Cardiac fibroblast (primary cell): Measurements from ENCODE around the gene ANTKMT.

Experiments
- DNase-seq, 2 donors: peaks; one replicate each; pipeline versions ENCODE4 v3.0.0 to v3.0.0-alpha.2; 2010; ENCODE audit warnings: low read depth in 2 of 2
- H3K4me3 ChIP-seq, 2 donors: replicated peaks in 1 of 2; 1 replicate in 1 of 2; 2 replicates in 1 of 2; pipeline ENCODE4 v1.5.1; 2011; ENCODE audit warnings: low read depth in 2 of 2, low read length in 2 of 2, mild to moderate bottlenecking in 2 of 2, moderate library complexity in 1 of 2
- CTCF ChIP-seq: IDR thresholded peaks from one replicate; pipeline ENCODE4 v1.5.1; 2011; ENCODE audit warnings: low read depth, mild to moderate bottlenecking, low read length, inconsistent platforms

ANTKMT gene

GRCh38 chr16:726188-726437 lies 5.2 kb downstream of the ANTKMT start:
- no peak for DNase-seq
- TF ChIP-seq CTCF: no peak
- H3K4me3 ChIP-seq: no peak overlapping the region

- TF ChIP-seq CTCF: no peak
- DNase-seq: peak in 1 of 2 donors; percentile 63
- peak within 1 kb of the TSS; percentile 63 to 81 for H3K4me3 ChIP-seq
These were observed 5.7 kb downstream of the ANTKMT start, which contains the start of the genes CCDC78 and HAGHL for GRCh38 chr16:726438-727290. Gene CCDC78, minus strand, starts transcription at chr16:726443. Its CDS starts 76 bp downstream, at chr16:726367. Gene HAGHL, plus strand, starts transcription at chr16:727106. Its CDS starts 404 bp downstream, at chr16:727510.

- peak overlapping the region; percentile 63 to 81 for H3K4me3 ChIP-seq
- no peak for TF ChIP-seq CTCF
- DNase-seq: no peak
These were observed 6.5 kb downstream of the ANTKMT start for GRCh38 chr16:727291-727977.

- DNase-seq: peak; percentile 79 to 82
- peak overlapping the region; percentile 45 to 63 for H3K4me3 ChIP-seq
- TF ChIP-seq CTCF: no peak
These were observed 7.4 kb downstream of the ANTKMT start for GRCh38 chr16:728131-728889.

- DNase-seq: no peak
- peak overlapping the region in 1 of 2 donors; percentile 45 for H3K4me3 ChIP-seq
- TF ChIP-seq CTCF: no peak
These were observed 8.2 kb downstream of the ANTKMT start for GRCh38 chr16:728890-729744.
